Lower lobe of right lung (tissue), 2 donors: ENCODE data around the gene AEBP2. TPM values are rescaled to one million over a fixed set of nuclear protein-coding genes. Genes with fewer than 3 reads are reported as not detected.
"Not testable (repeated sequence)": the region's sequence is repeated elsewhere in the genome, so short reads cannot be mapped to it uniquely, and the experiment has no call there.

Experiments used
- ATAC-seq, 2 donors: fragments of 200-7000 bp; cut with Tn5 transposase; one replicate each; pipeline ENCODE4 v1.9.1; 2020 to 2022; ENCODE audit warnings: mild to moderate bottlenecking in 2 of 2, moderate library complexity in 2 of 2
- DNase-seq: peaks from one replicate; pipeline ENCODE4 v3.0.0-alpha.2; 2020
- H3K27ac ChIP-seq: fragments of 200-600 bp; one replicate; pipeline ENCODE4 v1.8.0; 2022
- H3K27me3 ChIP-seq: fragments of 200-600 bp; one replicate; pipeline ENCODE4 v1.8.0; 2022; ENCODE audit warnings: low read depth
- H3K36me3 ChIP-seq: fragments of 200-600 bp; one replicate; pipeline ENCODE4 v1.8.0; 2022; ENCODE audit warnings: mild to moderate bottlenecking
- H3K4me1 ChIP-seq: fragments of 200-600 bp; one replicate; pipeline ENCODE4 v1.8.0; 2022
- H3K4me3 ChIP-seq: fragments of 200-600 bp; one replicate; pipeline ENCODE4 v1.8.0; 2022; ENCODE audit warnings: mild to moderate bottlenecking
- H3K9me3 ChIP-seq: fragments of 200-600 bp; one replicate; pipeline ENCODE4 v1.8.0; 2022
- CTCF ChIP-seq: fragments of 200-600 bp; IDR thresholded peaks from one replicate; pipeline ENCODE4 v1.8.0; 2022; ENCODE audit warnings: antibody characterized with exemption, mild to moderate bottlenecking
- intact Hi-C: fragments of 100-400 bp; cut with DNase I; formaldehyde crosslinking; loops from one replicate; pipeline ENCODE4 v1.11.0; 2022
- total RNA-seq: library from RNA; stranded (reverse); fragmentation: NEBNext Ultra II Directional; extraction: Animal tissue kit (Norgen Biotek cat#: 25700); gene quantifications from one replicate; pipeline ENCODE4 v1.2.1, GENCODE V29; 2021
- donor health status: DM: no; HTN: yes; CAD: no; lungs with severe emphysema.

Gene AEBP2
- total RNA-seq, 1 donor from 2014 or later = 36.7 TPM

GRCh38 chr12:19550626-19551025 is 111.3 kb downstream of the AEBP2 start:
- TF ChIP-seq CTCF = no peak
- DNase-seq (no peak), ATAC-seq (no peak)
- Histone ChIP-seq H3K36me3 (no peaks in the 10 kb centered on the region), H3K9me3 (no peaks in the 10 kb centered on the region), H3K4me3 (no peak overlapping the region), H3K27ac (peak overlapping the region; percentile 27), H3K4me1 (peaks cover 24% of the 10 kb centered on the region), H3K27me3 (no peaks in the 10 kb centered on the region)
- intact Hi-C loops = no loop called here

DNA sequence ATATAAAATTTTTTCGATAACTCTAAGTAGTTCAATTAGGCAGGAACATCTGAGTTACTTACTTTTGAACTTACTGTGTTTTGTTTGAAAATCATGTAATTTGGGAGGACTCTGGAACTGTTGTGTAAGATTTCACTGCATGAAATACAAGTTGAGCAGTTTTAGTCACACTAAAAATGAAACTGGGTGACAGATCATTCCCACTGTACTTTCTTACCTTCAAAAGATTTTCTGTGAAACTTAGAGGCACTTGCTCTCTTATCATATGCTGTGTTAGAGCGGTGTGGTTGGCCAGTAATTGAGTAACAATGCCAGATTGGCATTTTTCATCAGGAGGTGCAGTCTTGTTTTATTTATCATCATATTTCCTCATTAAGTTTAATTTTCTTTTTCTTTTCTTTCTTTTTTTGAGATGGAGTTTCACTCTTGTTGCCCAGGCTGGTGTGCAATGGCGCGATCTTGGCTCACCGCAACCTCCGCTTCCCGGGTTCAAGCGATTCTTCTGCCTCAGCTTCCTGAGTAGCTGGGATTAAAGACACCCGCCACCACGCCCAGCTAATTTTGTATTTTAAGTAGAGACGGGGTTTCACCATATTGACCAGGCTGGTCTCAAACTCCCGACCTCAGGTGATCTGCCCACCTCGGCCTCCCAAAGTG is 113.3 kb downstream of the AEBP2 start:
- DNase-seq, H3K36me3 ChIP-seq, H3K4me3 ChIP-seq, H3K4me1 ChIP-seq, H3K27me3 ChIP-seq, ATAC-seq, intact Hi-C loops, H3K9me3 ChIP-seq, H3K27ac ChIP-seq: not testable (repeated sequence)

GRCh38 chr12:19553175-19553574 is 113.9 kb downstream of the AEBP2 start:
- Histone ChIP-seq H3K4me1 (no peaks in the 10 kb centered on the region), H3K9me3 (no peaks in the 10 kb centered on the region), H3K4me3 (no peak overlapping the region), H3K36me3 (no peaks in the 10 kb centered on the region), H3K27me3 (no peaks in the 10 kb centered on the region), H3K27ac (no peak overlapping the region)
- ATAC-seq (no peak), DNase-seq (no peak)
- intact Hi-C loops = no loop called here
- no peak for TF ChIP-seq CTCF

- Histone ChIP-seq H3K27ac (no peak overlapping the region), H3K4me3 (no peak overlapping the region), H3K36me3 (no peaks in the 10 kb centered on the region), H3K4me1 (no peaks in the 10 kb centered on the region), H3K9me3 (no peaks in the 10 kb centered on the region), H3K27me3 (no peaks in the 10 kb centered on the region)
- DNase-seq (no peak), ATAC-seq (no peak)
- intact Hi-C loops = no loop called here
- no peak for TF ChIP-seq CTCF
Observed at GRCh38 chr12:19561411-19561961, 122.2 kb downstream of the AEBP2 start.
